Duodenal mucosa (tissue), 2 donors: ENCODE results near the gene LTBP1.

Experiments used
- H3K27ac ChIP-seq: one replicate; pipeline ENCODE4 v1.7.0; 2013; ENCODE audit warnings: low read depth, low read length
- H3K27me3 ChIP-seq, 2 donors: one replicate each; pipeline ENCODE4 v1.7.0; 2013; ENCODE audit warnings: low read length in 2 of 2, control low read depth in 1 of 2; ENCODE audit not compliant: insufficient read depth in 2 of 2, control insufficient read depth in 1 of 2
- H3K36me3 ChIP-seq, 2 donors: one replicate each; pipeline ENCODE4 v1.7.0; 2013; ENCODE audit warnings: low read length in 2 of 2, control low read depth in 1 of 2; ENCODE audit not compliant: insufficient read depth in 2 of 2, control insufficient read depth in 1 of 2
- H3K4me1 ChIP-seq, 2 donors: one replicate each; pipeline ENCODE4 v1.7.0; 2013; ENCODE audit warnings: low read length in 2 of 2, control low read depth in 1 of 2; ENCODE audit not compliant: insufficient read depth in 2 of 2, control insufficient read depth in 1 of 2
- H3K4me3 ChIP-seq, 2 donors: one replicate each; pipeline ENCODE4 v1.7.0; 2013; ENCODE audit warnings: low read length in 2 of 2, low read depth in 1 of 2
- H3K9ac ChIP-seq, 2 donors: one replicate each; pipeline ENCODE4 v1.7.0; 2013; ENCODE audit warnings: low read length in 2 of 2, low read depth in 1 of 2
- H3K9me3 ChIP-seq, 2 donors: one replicate each; pipeline ENCODE4 v1.7.0; 2013; ENCODE audit warnings: low read length in 2 of 2, control low read depth in 1 of 2; ENCODE audit not compliant: control insufficient read depth in 1 of 2

The LTBP1 gene

GRCh38 chr2:33131749-33132148, 185.0 kb downstream of the LTBP1 start:
- Histone ChIP-seq H3K4me3 (no peak overlapping the region), H3K4me1 (no peaks in the 10 kb centered on the region), H3K9me3 (no peaks in the 10 kb centered on the region), H3K9ac (no peak overlapping the region), H3K27ac (no peak overlapping the region), H3K27me3 (no peaks in the 10 kb centered on the region), H3K36me3 (no peaks in the 10 kb centered on the region)

GRCh38 chr2:33133454-33133952, 186.8 kb downstream of the LTBP1 start:
- Histone ChIP-seq H3K27ac (no peak overlapping the region), H3K36me3 (no peaks in the 10 kb centered on the region), H3K9ac (no peak overlapping the region), H3K4me1 (no peaks in the 10 kb centered on the region), H3K27me3 (no peaks in the 10 kb centered on the region), H3K9me3 (no peaks in the 10 kb centered on the region), H3K4me3 (no peak overlapping the region)

GRCh38 chr2:33134086-33134771, 187.5 kb downstream of the LTBP1 start:
- peak overlapping the region in 1 of 2 donors; percentile 35 for H3K9ac ChIP-seq

GRCh38 chr2:33134791-33135560, 188.2 kb downstream of the LTBP1 start:
- no peaks in the 10 kb centered on the region for H3K4me1 ChIP-seq
- H3K4me3 ChIP-seq, result peak overlapping the region; percentile 33 to 55
- no peak overlapping the region for H3K27ac ChIP-seq

More at GRCh38 chr2:33134086-33134771, 187.5 kb downstream of the LTBP1 start:
- no peaks in the 10 kb centered on the region for H3K27me3 ChIP-seq
- H3K9me3 ChIP-seq, result no peaks in the 10 kb centered on the region
- no peaks in the 10 kb centered on the region for H3K36me3 ChIP-seq
- no peak overlapping the region for H3K27ac ChIP-seq
- no peaks in the 10 kb centered on the region for H3K4me1 ChIP-seq
- peak overlapping the region; percentile 41 to 55 for H3K4me3 ChIP-seq

GRCh38 chr2:33135645-33136044, 188.9 kb downstream of the LTBP1 start:
- Histone ChIP-seq H3K27ac (no peak overlapping the region), H3K4me3 (no peak overlapping the region), H3K27me3 (no peaks in the 10 kb centered on the region), H3K36me3 (no peaks in the 10 kb centered on the region), H3K9ac (no peak overlapping the region), H3K4me1 (no peaks in the 10 kb centered on the region), H3K9me3 (no peaks in the 10 kb centered on the region)

More at GRCh38 chr2:33134791-33135560, 188.2 kb downstream of the LTBP1 start:
- no peaks in the 10 kb centered on the region for H3K27me3 ChIP-seq
- H3K9ac ChIP-seq, result peak overlapping the region in 1 of 2 donors; percentile 35
- no peaks in the 10 kb centered on the region for H3K36me3 ChIP-seq
- no peaks in the 10 kb centered on the region for H3K9me3 ChIP-seq

- Histone ChIP-seq H3K9ac (no peak overlapping the region), H3K27ac (no peak overlapping the region), H3K4me1 (no peaks in the 10 kb centered on the region), H3K36me3 (no peaks in the 10 kb centered on the region), H3K4me3 (no peak overlapping the region), H3K27me3 (no peaks in the 10 kb centered on the region), H3K9me3 (no peaks in the 10 kb centered on the region)
Observed at GRCh38 chr2:33136056-33136455, 189.3 kb downstream of the LTBP1 start.

GRCh38 chr2:33136566-33136965, 189.8 kb downstream of the LTBP1 start:
- H3K36me3 ChIP-seq, result no peaks in the 10 kb centered on the region
- no peaks in the 10 kb centered on the region for H3K9me3 ChIP-seq
- no peaks in the 10 kb centered on the region for H3K27me3 ChIP-seq
- no peak overlapping the region for H3K27ac ChIP-seq
- no peaks in the 10 kb centered on the region for H3K4me1 ChIP-seq
- H3K4me3 ChIP-seq, result no peak overlapping the region
- no peak overlapping the region for H3K9ac ChIP-seq

GRCh38 chr2:33137331-33137730, 190.6 kb downstream of the LTBP1 start:
- H3K4me1 ChIP-seq, result no peaks in the 10 kb centered on the region
- H3K27ac ChIP-seq, result no peak overlapping the region
- no peaks in the 10 kb centered on the region for H3K27me3 ChIP-seq
- H3K9ac ChIP-seq, result no peak overlapping the region
- no peaks in the 10 kb centered on the region for H3K36me3 ChIP-seq
- H3K9me3 ChIP-seq, result no peaks in the 10 kb centered on the region
- H3K4me3 ChIP-seq, result no peak overlapping the region

GRCh38 chr2:33139949-33140348, 193.2 kb downstream of the LTBP1 start:
- H3K9me3 ChIP-seq, result no peaks in the 10 kb centered on the region
- H3K27ac ChIP-seq, result no peak overlapping the region
- no peak overlapping the region for H3K9ac ChIP-seq
- H3K4me3 ChIP-seq, result no peak overlapping the region
- H3K4me1 ChIP-seq, result no peaks in the 10 kb centered on the region
- H3K27me3 ChIP-seq, result no peaks in the 10 kb centered on the region
- no peaks in the 10 kb centered on the region for H3K36me3 ChIP-seq

- Histone ChIP-seq H3K4me1 (no peaks in the 10 kb centered on the region), H3K9me3 (no peaks in the 10 kb centered on the region), H3K36me3 (no peaks in the 10 kb centered on the region), H3K27ac (no peak overlapping the region), H3K9ac (no peak overlapping the region), H3K27me3 (no peaks in the 10 kb centered on the region), H3K4me3 (no peak overlapping the region)
Observed at GRCh38 chr2:33141476-33141875, 194.7 kb downstream of the LTBP1 start.
